Epithelial cell of esophagus (primary cell): ENCODE measurements around the gene EIF4B.
A peak's percentile ranks its signal among the peaks of the same experiment; 100 is the strongest.

Experiments used
- DNase-seq: peaks from one replicate; pipeline ENCODE4 v3.0.0; 2010; ENCODE audit warnings: low read depth
- H3K4me3 ChIP-seq: 2 replicates; pipeline ENCODE4 v1.5.1; 2011; ENCODE audit warnings: mild to moderate bottlenecking, low read length, control low read depth
- CTCF ChIP-seq: IDR thresholded peaks from 2 replicates; pipeline ENCODE4 v1.5.1; 2011; ENCODE audit warnings: low read depth, mild to moderate bottlenecking, low read length, control low read depth, inconsistent platforms; ENCODE audit not compliant: insufficient read depth; ENCODE audit errors: missing control alignments

EIF4B gene

DNA sequence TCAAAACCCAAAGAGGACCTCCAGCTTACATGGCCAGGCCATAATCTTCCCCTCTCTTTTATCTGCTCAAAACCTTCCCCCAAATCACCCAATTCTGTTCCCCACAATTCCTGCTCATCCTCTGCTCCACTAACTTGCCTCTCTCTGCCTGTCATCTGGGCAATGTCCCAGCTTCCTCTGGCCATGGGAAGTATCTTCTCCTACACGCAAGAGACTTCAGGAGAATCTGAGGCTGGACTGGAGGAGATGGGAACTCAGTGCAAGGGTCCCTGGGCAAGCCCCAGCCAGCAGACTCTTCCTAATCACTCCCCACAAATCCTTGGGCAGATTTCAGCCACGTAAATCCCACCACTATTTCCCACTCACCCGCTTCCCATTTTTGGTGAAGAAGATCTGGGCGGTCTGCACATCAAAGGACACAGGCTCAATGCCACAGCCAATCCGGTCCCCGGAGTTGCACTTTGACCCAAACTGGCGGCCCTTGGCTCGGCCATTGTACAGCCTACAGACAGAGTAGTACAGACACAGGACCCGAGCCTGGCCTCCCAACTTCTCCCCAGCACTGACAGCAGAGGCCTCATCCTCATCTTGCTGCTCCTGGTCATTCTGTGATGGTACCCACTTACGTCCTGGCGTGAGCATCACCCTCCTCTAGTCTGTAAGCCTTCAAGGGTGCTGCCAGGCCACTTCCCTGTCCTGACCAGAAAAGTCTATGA is 68.2 kb downstream of the EIF4B start:
- no peak for DNase-seq
- TF ChIP-seq CTCF = no peak
- no peak overlapping the region for H3K4me3 ChIP-seq

DNA sequence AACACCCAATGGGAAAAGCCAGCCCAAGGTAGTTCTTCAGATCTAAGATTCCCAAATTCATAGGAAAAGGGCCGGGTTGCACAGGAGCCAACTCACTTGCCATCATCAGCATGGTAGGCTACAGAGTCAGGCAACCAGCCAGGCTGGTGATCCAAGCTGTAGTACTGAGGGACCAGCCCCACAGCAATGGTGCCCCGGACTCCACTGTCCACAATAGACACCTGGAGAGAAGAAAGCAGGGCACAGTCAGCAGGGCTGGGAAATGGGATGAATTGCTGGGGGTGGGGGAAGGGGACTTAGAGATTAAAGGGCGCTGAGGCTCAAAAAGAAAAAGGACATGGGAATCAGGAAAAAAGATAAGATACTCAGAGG is 68.7 kb downstream of the EIF4B start:
- no peak for TF ChIP-seq CTCF
- DNase-seq = no peak
- no peak overlapping the region for H3K4me3 ChIP-seq

DNA sequence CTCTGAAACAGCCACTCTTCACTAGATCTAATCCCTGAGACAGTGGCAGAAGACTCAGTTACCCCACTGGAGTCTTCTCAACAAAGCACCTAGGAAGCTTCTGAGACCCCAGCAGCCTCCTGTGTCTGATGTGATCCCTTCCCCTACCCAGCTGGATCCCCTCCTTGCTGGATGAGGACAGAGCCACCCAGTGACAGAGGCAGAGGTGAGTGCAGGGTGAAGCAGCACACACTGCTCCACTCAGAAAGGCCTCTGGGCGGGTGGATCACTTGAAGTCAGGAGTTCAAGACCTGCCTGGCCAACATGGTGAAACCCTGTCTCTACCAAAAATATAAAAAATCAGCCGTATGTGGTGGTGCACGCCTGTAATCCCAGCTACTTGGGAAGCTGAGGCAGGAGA is 70.2 kb downstream of the EIF4B start:
- no peak for TF ChIP-seq CTCF
- H3K4me3 ChIP-seq = no peak overlapping the region
- DNase-seq = no peak

DNA sequence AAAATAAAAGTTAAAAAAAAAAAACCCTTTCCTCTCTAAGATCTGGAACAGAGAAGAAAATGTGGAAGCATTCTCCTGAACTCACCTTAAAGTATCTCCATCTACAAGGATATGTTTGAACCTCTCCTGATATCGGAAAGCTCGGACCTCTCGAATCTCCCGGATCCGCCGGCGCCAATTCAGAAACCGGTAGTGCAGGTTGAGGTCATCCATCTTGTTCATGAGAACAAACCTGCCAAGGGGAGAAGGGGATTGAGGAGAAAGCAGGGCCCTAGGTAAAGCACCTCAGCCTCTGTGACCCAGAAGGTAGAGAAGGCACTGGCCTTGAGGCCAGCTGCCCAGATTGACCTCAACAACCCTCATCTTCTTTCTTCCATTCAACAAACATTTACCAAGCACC is 70.8 kb downstream of the EIF4B start:
- no peak for DNase-seq
- H3K4me3 ChIP-seq = no peak overlapping the region
- TF ChIP-seq CTCF = no peak

DNA sequence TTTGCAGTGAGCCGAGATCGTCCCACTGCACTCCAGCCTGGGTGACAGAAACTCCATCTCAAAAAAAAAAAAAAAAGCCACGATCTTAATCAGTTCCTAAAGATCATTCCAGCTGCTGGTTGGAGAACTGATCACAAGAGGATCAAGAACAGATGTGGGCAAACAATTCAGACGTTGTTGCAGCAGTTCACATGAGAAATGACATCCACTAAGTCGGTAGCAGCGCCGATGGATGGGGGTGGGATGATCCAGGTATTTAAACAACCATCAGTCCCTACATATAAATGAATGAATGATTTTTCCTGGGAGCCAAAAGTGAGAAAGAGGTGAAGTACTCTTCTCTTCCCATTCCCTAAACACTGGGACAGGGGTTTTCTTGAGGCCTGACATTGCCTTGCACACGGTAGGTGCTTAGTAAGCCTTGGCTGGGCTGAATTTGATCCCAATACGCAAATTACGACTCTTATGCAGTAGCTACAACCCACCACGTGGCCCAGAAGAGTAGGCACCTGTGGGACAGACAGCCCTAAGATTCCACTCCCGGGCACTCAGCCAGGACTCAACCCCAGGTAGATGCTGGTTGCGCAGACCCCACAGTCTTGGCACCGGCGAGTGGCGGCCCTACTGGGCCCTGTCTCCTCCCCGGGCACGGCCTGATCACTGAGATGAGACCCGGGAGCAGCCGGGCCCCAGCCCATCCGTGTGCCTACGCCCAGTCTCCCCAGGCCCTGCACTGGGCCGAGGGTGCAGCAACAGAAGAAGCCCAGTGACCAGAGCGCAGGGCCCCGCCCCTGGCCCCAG is 72.4 kb downstream of the EIF4B start:
- peak; percentile 5 for TF ChIP-seq CTCF
- H3K4me3 ChIP-seq = peak overlapping the region; percentile 68
- peak; percentile 43 for DNase-seq

- TF ChIP-seq CTCF = no peak
- peak; percentile 96 for DNase-seq
- peak within 1 kb of the TSS; percentile 68 for H3K4me3 ChIP-seq
Measured at GRCh38 chr12:53079226-53080117, 73.2 kb downstream of the EIF4B start, which contains the start of gene SPRYD3. SPRYD3 (minus strand) TSS chr12:53079390; CDS start chr12:53079333, 57 bp downstream.
